Measurements from ENCODE around the gene EYA2.

EYA2 gene

GRCh38 chr20:47067776-47068175 is 173.1 kb downstream of the EYA2 start:
- DNase-seq, result no peak

- DNase-seq, result no peak
Observed at GRCh38 chr20:47070176-47070575, 175.5 kb downstream of the EYA2 start.

- DNase-seq, result no peak
Observed at GRCh38 chr20:47071646-47072185, 177.1 kb downstream of the EYA2 start.

GRCh38 chr20:47073766-47074475 is 179.3 kb downstream of the EYA2 start:
- DNase-seq, result no peak

GRCh38 chr20:47075263-47075662 is 180.6 kb downstream of the EYA2 start:
- DNase-seq, result no peak

- no peak for DNase-seq
Observed at GRCh38 chr20:47079047-47079446, 184.4 kb downstream of the EYA2 start.

GRCh38 chr20:47080365-47080764 is 185.7 kb downstream of the EYA2 start:
- DNase-seq, result no peak

GRCh38 chr20:47086316-47086715 is 191.7 kb downstream of the EYA2 start:
- DNase-seq, result no peak

- no peak for DNase-seq
Observed at GRCh38 chr20:47088335-47088734, 193.7 kb downstream of the EYA2 start.

- no peak for DNase-seq
Observed at GRCh38 chr20:47089151-47089550, 194.5 kb downstream of the EYA2 start.

GRCh38 chr20:47090835-47091234 is 196.2 kb downstream of the EYA2 start:
- DNase-seq, result no peak

- no peak for DNase-seq
Observed at GRCh38 chr20:47093320-47093966, 198.8 kb downstream of the EYA2 start.

- DNase-seq, result no peak
Observed at GRCh38 chr20:47095690-47096089, 201.0 kb downstream of the EYA2 start.

GRCh38 chr20:47097691-47098622 is 203.3 kb downstream of the EYA2 start:
- no peak for DNase-seq

GRCh38 chr20:47099093-47099492 is 204.4 kb downstream of the EYA2 start:
- no peak for DNase-seq

GRCh38 chr20:47099825-47100441 is 205.3 kb downstream of the EYA2 start:
- no peak for DNase-seq

GRCh38 chr20:47102629-47103028 is 208.0 kb downstream of the EYA2 start:
- DNase-seq, result no peak

- DNase-seq, result no peak
Observed at GRCh38 chr20:47106786-47107185, 212.1 kb downstream of the EYA2 start.

GRCh38 chr20:47108994-47109393 is 214.4 kb downstream of the EYA2 start:
- DNase-seq, result no peak

GRCh38 chr20:47110819-47111218 is 216.2 kb downstream of the EYA2 start:
- no peak for DNase-seq

- no peak for DNase-seq
Observed at GRCh38 chr20:47111576-47111975, 216.9 kb downstream of the EYA2 start.

- DNase-seq, result no peak
Observed at GRCh38 chr20:47113362-47114109, 218.9 kb downstream of the EYA2 start.

Data from C1 segment of cervical spinal cord (tissue), 14 donors.